HepG2 (cell line): Measurements from ENCODE around the gene CPAMD8.

ENCODE experiments used
- CHD4 ChIP-seq: fragments of 200-600 bp; sonication (generic); IDR thresholded peaks from 2 replicates; pipeline ENCODE4 v1.7.0; 2017; ENCODE audit warnings: mild to moderate bottlenecking, low read length, borderline replicate concordance
- ERF ChIP-seq: IDR thresholded peaks from 2 replicates; pipeline ENCODE4 v1.6.1; 2018; ENCODE audit warnings: missing biosample characterization, missing genetic modification reagents
- FOXA1 ChIP-seq, 2 experiments: fragments of 450-650 bp in 1 of 2; sonication (generic) in 1 of 2; formaldehyde crosslinking in 1 of 2; IDR thresholded peaks; 2 replicates each; pipeline versions ENCODE4 v1.4.0 to v1.6.1; 2016 to 2020; ENCODE audit warnings: missing genetic modification reagents in 1 of 2
- HHEX ChIP-seq: IDR thresholded peaks from 2 replicates; pipeline ENCODE4 v1.6.1; 2016; ENCODE audit warnings: control low read depth
- IKZF4 ChIP-seq: sonication (generic); formaldehyde crosslinking; IDR thresholded peaks from 2 replicates; pipeline ENCODE4 v1.5.1; 2020; ENCODE audit warnings: borderline replicate concordance, mild to moderate bottlenecking, low read depth, missing genetic modification reagents; ENCODE audit errors: not compliant biosample characterization
- KLF16 ChIP-seq, 2 experiments: sonication (generic) in 1 of 2; formaldehyde crosslinking in 1 of 2; IDR thresholded peaks; 2 replicates each; pipeline versions ENCODE4 v1.6.1 to v1.8.0; 2016 to 2023; ENCODE audit warnings: missing genetic modification reagents in 2 of 2, missing compliant biosample characterization in 1 of 2
- MAFK ChIP-seq, 2 experiments: IDR thresholded peaks in 1 of 2; conservative IDR thresholded peaks in 1 of 2; 2 replicates each; pipeline ENCODE4 v1.6.1; 2011; ENCODE audit warnings: improper control_type of control experiment in 2 of 2, low read length in 2 of 2
- MAZ ChIP-seq, 2 experiments: sonication (generic) in 1 of 2; formaldehyde crosslinking in 1 of 2; IDR thresholded peaks; 2 replicates each; pipeline versions ENCODE4 v1.5.0 to v1.6.1; 2012 to 2020; ENCODE audit warnings: low read depth in 2 of 2, mild to moderate bottlenecking in 2 of 2, borderline replicate concordance in 1 of 2, improper control_type of control experiment in 1 of 2, low read length in 1 of 2, missing genetic modification reagents in 1 of 2, moderate library complexity in 1 of 2
- POLR2AphosphoS2 ChIP-seq: IDR thresholded peaks from 2 replicates; pipeline ENCODE4 v1.6.1; 2011; ENCODE audit warnings: low read depth, low read length, improper control_type of control experiment
- TBP ChIP-seq: sonication (generic); formaldehyde crosslinking; IDR thresholded peaks from 2 replicates; pipeline ENCODE4 v1.5.0; 2020; ENCODE audit warnings: missing genetic modification reagents
- TF ChIP-seq, protein P1 (sequence below): sonication (generic); formaldehyde crosslinking; IDR thresholded peaks from 2 replicates; pipeline ENCODE4 v1.4.0; 2020; ENCODE audit warnings: missing genetic modification reagents
- TF ChIP-seq, protein P2 (sequence below), 2 experiments: sonication (generic) in 1 of 2; formaldehyde crosslinking in 1 of 2; IDR thresholded peaks; 2 replicates each; pipeline versions ENCODE4 v1.5.1 to v1.6.1; 2011 to 2020; ENCODE audit warnings: borderline replicate concordance in 1 of 2, low read depth in 1 of 2, low read length in 1 of 2, mild to moderate bottlenecking in 1 of 2, missing genetic modification reagents in 1 of 2, moderate library complexity in 1 of 2
- TF ChIP-seq, protein P3 (sequence below): sonication (generic); formaldehyde crosslinking; IDR thresholded peaks from 2 replicates; pipeline ENCODE4 v1.4.0; 2020; ENCODE audit warnings: low read depth, mild to moderate bottlenecking, missing genetic modification reagents

DNA sequence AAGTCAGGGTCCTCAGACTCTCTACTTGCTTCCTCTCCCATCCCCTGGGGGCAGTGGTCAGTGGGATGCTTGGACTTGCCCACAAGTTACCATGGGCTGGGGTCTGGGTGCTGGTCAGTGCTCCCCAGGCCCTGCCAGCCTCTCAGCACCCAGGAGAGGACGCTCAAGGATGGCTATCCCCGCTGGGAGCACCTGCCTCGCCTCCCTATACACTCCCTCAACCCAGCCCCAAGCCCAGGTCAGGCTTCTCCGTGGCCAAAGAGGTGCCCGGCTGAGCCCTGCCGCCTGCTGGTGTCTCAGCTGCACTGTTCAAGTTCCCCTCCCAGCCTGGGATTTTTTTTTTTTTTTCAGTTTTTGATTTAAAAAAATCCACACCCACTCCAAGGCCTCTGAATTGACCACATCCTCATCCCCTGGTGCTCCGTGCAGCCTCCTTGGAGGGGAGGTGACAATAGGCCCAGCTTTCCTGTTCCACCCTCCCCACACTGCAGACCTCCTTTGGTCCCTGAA, 127.0 kb downstream of the CPAMD8 start:
- TF ChIP-seq, protein P1, sequence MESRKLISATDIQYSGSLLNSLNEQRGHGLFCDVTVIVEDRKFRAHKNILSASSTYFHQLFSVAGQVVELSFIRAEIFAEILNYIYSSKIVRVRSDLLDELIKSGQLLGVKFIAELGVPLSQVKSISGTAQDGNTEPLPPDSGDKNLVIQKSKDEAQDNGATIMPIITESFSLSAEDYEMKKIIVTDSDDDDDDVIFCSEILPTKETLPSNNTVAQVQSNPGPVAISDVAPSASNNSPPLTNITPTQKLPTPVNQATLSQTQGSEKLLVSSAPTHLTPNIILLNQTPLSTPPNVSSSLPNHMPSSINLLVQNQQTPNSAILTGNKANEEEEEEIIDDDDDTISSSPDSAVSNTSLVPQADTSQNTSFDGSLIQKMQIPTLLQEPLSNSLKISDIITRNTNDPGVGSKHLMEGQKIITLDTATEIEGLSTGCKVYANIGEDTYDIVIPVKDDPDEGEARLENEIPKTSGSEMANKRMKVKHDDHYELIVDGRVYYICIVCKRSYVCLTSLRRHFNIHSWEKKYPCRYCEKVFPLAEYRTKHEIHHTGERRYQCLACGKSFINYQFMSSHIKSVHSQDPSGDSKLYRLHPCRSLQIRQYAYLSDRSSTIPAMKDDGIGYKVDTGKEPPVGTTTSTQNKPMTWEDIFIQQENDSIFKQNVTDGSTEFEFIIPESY (CRISPR knock-in tag) = no peak
- no peak for TF ChIP-seq KLF16 (CRISPR knock-in tag; IDR thresholded peaks at IDR 0.05)
- TF ChIP-seq ERF (CRISPR knock-in tag) = no peak
- no peak for TF ChIP-seq MAFK (conservative IDR thresholded peaks at IDR 0.05 in 1 of 2, IDR thresholded peaks at IDR 0.05 in 1 of 2; ENCODE audit: low read length in 2 of 2)
- no peak for TF ChIP-seq TBP
- TF ChIP-seq, protein P2, sequence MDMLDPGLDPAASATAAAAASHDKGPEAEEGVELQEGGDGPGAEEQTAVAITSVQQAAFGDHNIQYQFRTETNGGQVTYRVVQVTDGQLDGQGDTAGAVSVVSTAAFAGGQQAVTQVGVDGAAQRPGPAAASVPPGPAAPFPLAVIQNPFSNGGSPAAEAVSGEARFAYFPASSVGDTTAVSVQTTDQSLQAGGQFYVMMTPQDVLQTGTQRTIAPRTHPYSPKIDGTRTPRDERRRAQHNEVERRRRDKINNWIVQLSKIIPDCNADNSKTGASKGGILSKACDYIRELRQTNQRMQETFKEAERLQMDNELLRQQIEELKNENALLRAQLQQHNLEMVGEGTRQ (IDR thresholded peaks at IDR 0.05; ENCODE audit: low read depth, low read length) = no peak
- TF ChIP-seq, protein P2 (CRISPR knock-in tag; IDR thresholded peaks at IDR 0.05; ENCODE audit: borderline replicate concordance) = no peak
- TF ChIP-seq POLR2AphosphoS2 = no peak
- no peak for TF ChIP-seq IKZF4 (CRISPR knock-in tag)
- no peak for TF ChIP-seq HHEX (CRISPR knock-in tag)
- no peak for TF ChIP-seq FOXA1 (IDR thresholded peaks at IDR 0.05)
- no peak for TF ChIP-seq FOXA1 (CRISPR knock-in tag; IDR thresholded peaks at IDR 0.05)
- TF ChIP-seq MAZ (IDR thresholded peaks at IDR 0.05; ENCODE audit: borderline replicate concordance, low read depth, low read length) = no peak
- TF ChIP-seq MAZ (CRISPR knock-in tag; IDR thresholded peaks at IDR 0.05; ENCODE audit: low read depth) = no peak
- no peak for TF ChIP-seq CHD4
- TF ChIP-seq, protein P3, sequence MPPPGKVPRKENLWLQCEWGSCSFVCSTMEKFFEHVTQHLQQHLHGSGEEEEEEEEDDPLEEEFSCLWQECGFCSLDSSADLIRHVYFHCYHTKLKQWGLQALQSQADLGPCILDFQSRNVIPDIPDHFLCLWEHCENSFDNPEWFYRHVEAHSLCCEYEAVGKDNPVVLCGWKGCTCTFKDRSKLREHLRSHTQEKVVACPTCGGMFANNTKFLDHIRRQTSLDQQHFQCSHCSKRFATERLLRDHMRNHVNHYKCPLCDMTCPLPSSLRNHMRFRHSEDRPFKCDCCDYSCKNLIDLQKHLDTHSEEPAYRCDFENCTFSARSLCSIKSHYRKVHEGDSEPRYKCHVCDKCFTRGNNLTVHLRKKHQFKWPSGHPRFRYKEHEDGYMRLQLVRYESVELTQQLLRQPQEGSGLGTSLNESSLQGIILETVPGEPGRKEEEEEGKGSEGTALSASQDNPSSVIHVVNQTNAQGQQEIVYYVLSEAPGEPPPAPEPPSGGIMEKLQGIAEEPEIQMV (CRISPR knock-in tag) = no peak
